K562 (cell line): ENCODE results near the gene TRIM23. TPM values are rescaled to one million over a fixed set of nuclear protein-coding genes. Genes with fewer than 3 reads are reported as not detected.

Source experiments
- CHD4 ChIP-seq: fragments of 200-600 bp; sonication (generic); IDR thresholded peaks from 3 replicates; pipeline ENCODE4 v1.6.1; 2012; ENCODE audit warnings: low read depth, mild to moderate bottlenecking, mixed read lengths, low read length, inconsistent platforms; ENCODE audit not compliant: insufficient read depth, insufficient replicate concordance, poor library complexity, severe bottlenecking
- DACH1 ChIP-seq: fragments of 450-650 bp; IDR thresholded peaks from 2 replicates; pipeline ENCODE4 v1.6.1; 2018; ENCODE audit not compliant: partially characterized antibody
- DMBX1 ChIP-seq: fragments of 250-450 bp; sonication (Bioruptor Pico); IDR thresholded peaks from 2 replicates; pipeline ENCODE4 v1.8.0; 2022; ENCODE audit warnings: inconsistent platforms, mild to moderate bottlenecking, moderate library complexity, borderline replicate concordance
- HMG20A ChIP-seq: fragments of 450-650 bp; formaldehyde crosslinking; conservative IDR thresholded peaks from 2 replicates; pipeline ENCODE4 v1.4.0; 2020; ENCODE audit warnings: mild to moderate bottlenecking, mixed read lengths
- MECOM ChIP-seq: fragments of 250-450 bp; sonication (Bioruptor Pico); IDR thresholded peaks from 2 replicates; pipeline ENCODE4 v1.8.0; 2022; ENCODE audit warnings: inconsistent platforms
- OTX1 ChIP-seq: fragments of 450-650 bp; formaldehyde crosslinking; IDR thresholded peaks from 2 replicates; pipeline ENCODE4 v1.4.0; 2022; ENCODE audit warnings: mild to moderate bottlenecking
- PCBP1 ChIP-seq: fragments of 200-400 bp; formaldehyde crosslinking; IDR thresholded peaks from 2 replicates; pipeline ENCODE4 v1.6.1; 2018; ENCODE audit warnings: mild to moderate bottlenecking, low read depth, low read length; ENCODE audit not compliant: poor library complexity, severe bottlenecking
- PRPF4 ChIP-seq: fragments of 200-400 bp; formaldehyde crosslinking; IDR thresholded peaks from one replicate; pipeline ENCODE4 v1.6.1; 2017; ENCODE audit warnings: low read length, low read depth, mild to moderate bottlenecking; ENCODE audit not compliant: insufficient read depth, poor library complexity, severe bottlenecking
- SFPQ ChIP-seq: fragments of 200-400 bp; formaldehyde crosslinking; IDR thresholded peaks from 2 replicates; pipeline ENCODE4 v1.6.1; 2017; ENCODE audit warnings: mild to moderate bottlenecking, low read depth, low read length, moderate library complexity
- SIN3A ChIP-seq, 2 experiments: fragments of 150-350 bp in 1 of 2; IDR thresholded peaks; 2 replicates each; pipeline ENCODE4 v1.6.1; 2011 to 2016; ENCODE audit warnings: borderline replicate concordance in 2 of 2, low read depth in 2 of 2, low read length in 2 of 2, mild to moderate bottlenecking in 2 of 2, moderate library complexity in 2 of 2; ENCODE audit not compliant: control insufficient read depth in 1 of 2
- SMARCA4 ChIP-seq: fragments of 450-650 bp; IDR thresholded peaks from 2 replicates; pipeline ENCODE4 v1.6.1; 2016
- SMARCB1 ChIP-seq: IDR thresholded peaks from 2 replicates; pipeline ENCODE4 v1.6.1; 2011; ENCODE audit warnings: improper control_type of control experiment, low read depth; ENCODE audit not compliant: insufficient read length
- ZBTB26 ChIP-seq: fragments of 450-650 bp; formaldehyde crosslinking; IDR thresholded peaks from 2 replicates; pipeline ENCODE4 v1.4.0; 2022; ENCODE audit warnings: missing genetic modification characterization
- ZNF592 ChIP-seq: fragments of 450-650 bp; IDR thresholded peaks from 2 replicates; pipeline ENCODE4 v1.6.1; 2017; ENCODE audit warnings: antibody characterized with exemption, mild to moderate bottlenecking
- ZNF639 ChIP-seq, 2 experiments: fragments of 200-800 bp in 1 of 2; sonication (Bioruptor generic) in 1 of 2; sonication (generic) in 1 of 2; formaldehyde crosslinking in 1 of 2; IDR thresholded peaks in 1 of 2; conservative IDR thresholded peaks in 1 of 2; 2 replicates each; pipeline versions ENCODE4 v1.5.0 to v1.6.1; 2016 to 2020; ENCODE audit warnings: missing compliant biosample characterization in 1 of 2, missing genetic modification characterization in 1 of 2, missing genetic modification reagents in 1 of 2
- polyA plus RNA-seq, 8 experiments: library from polyadenylated mRNA; depleted of rRNA in 4 of 8; stranded (reverse) in 5 of 8; unstranded in 3 of 8; fragments of >200 nt; fragmentation: Nextera tagmentation in 2 of 8; fragmentation: Illumina TruSeq in 1 of 8; extraction: Ambion mirVana in 2 of 8; extraction: Trizol in 1 of 8; gene quantifications; 2 replicates each; pipeline versions ENCODE4 v1.2.1 to v1.2.3, GENCODE V29; 2011 to 2014; ENCODE audit warnings: inconsistent platforms in 1 of 8, missing spikeins in 1 of 8
- total RNA-seq, 7 experiments: library from RNA; depleted of rRNA in 6 of 7; stranded (reverse); fragments of >200 nt in 6 of 7; fragmentation: Illumina TruSeq in 2 of 7; extraction: Trizol in 2 of 7; gene quantifications; 2 replicates each; pipeline versions ENCODE4 v1.2.1 to v1.2.3, GENCODE V29; 2011 to 2021; ENCODE audit warnings: low replicate concordance in 1 of 7

The TRIM23 gene
- total and polyA plus RNA-seq, 9 of the 15 experiments (the other 6 are each of a cell fraction or from before 2014, with no cell fraction given), result 2.4 to 8.5 (median 4.9) TPM

GRCh38 chr5:65624571-65625555 is 730 bp upstream of the TRIM23 start, which contains the start of the genes SHLD3 and TRAPPC13 (continued):
- TF ChIP-seq SFPQ (no peak), HMG20A (no peak), ZNF639 (CRISPR knock-in tag; conservative IDR thresholded peaks at IDR 0.05 in 1 of 2, IDR thresholded peaks at IDR 0.05 in 1 of 2) (peak in 1 of 2 experiments; percentile 84; a peak in 2 of 4 replicates), SIN3A (IDR thresholded peaks at IDR 0.05; ENCODE audit: borderline replicate concordance in 2 of 2, control insufficient read depth in 1 of 2, low read depth in 2 of 2, low read length in 2 of 2) (peak; percentile 47 to 83; a peak in 2 of 4 replicates), ZNF592 (peak; percentile 14; the same call in 1 of the 2 replicates), DACH1 (no peak), PCBP1 (no peak), MECOM (CRISPR knock-in tag) (no peak), OTX1 (no peak), CHD4 (no peak), ZBTB26 (CRISPR knock-in tag) (no peak), SMARCB1 (no peak), SMARCA4 (no peak), PRPF4 (no peak), DMBX1 (CRISPR knock-in tag) (peak; percentile 52; the same call in 1 of the 2 replicates)
